HepG2 (cell line): ENCODE results near the gene POU3F1.
A peak's percentile ranks its signal among the peaks of the same experiment; 100 is the strongest.

ENCODE experiments used
- ATF7 ChIP-seq, 2 experiments: fragments of 450-650 bp in 1 of 2; sonication (generic) in 1 of 2; formaldehyde crosslinking in 1 of 2; IDR thresholded peaks; 2 replicates each; pipeline versions ENCODE4 v1.4.0 to v1.6.1; 2016 to 2020; ENCODE audit warnings: antibody characterized with exemption in 1 of 2, mild to moderate bottlenecking in 1 of 2, missing genetic modification reagents in 1 of 2
- BHLHE40 ChIP-seq: IDR thresholded peaks from 2 replicates; pipeline ENCODE4 v1.6.1; 2011; ENCODE audit warnings: low read length, improper control_type of control experiment
- CTCF ChIP-seq: sonication (generic); formaldehyde crosslinking; IDR thresholded peaks from 2 replicates; pipeline ENCODE4 v1.5.0; 2020; ENCODE audit warnings: mild to moderate bottlenecking, missing genetic modification reagents, moderate library complexity
- ISL2 ChIP-seq: sonication (generic); formaldehyde crosslinking; IDR thresholded peaks from 2 replicates; pipeline ENCODE4 v1.5.0; 2020; ENCODE audit warnings: missing genetic modification reagents
- MBD4 ChIP-seq: IDR thresholded peaks from 2 replicates; pipeline ENCODE4 v1.6.1; 2012; ENCODE audit warnings: low read length, inconsistent platforms, borderline replicate concordance
- NFIC ChIP-seq: IDR thresholded peaks from 2 replicates; pipeline ENCODE4 v1.6.1; 2012; ENCODE audit warnings: mild to moderate bottlenecking, low read length, inconsistent platforms
- RXRA ChIP-seq: sonication (generic); formaldehyde crosslinking; IDR thresholded peaks from 2 replicates; pipeline ENCODE4 v1.5.1; 2020; ENCODE audit warnings: missing genetic modification reagents
- SOX5 ChIP-seq: IDR thresholded peaks from 2 replicates; pipeline ENCODE4 v1.6.1; 2016; ENCODE audit warnings: borderline replicate concordance
- TCF7L2 ChIP-seq: IDR thresholded peaks from 2 replicates; pipeline ENCODE4 v1.6.1; 2011; ENCODE audit warnings: mild to moderate bottlenecking, low read depth, low read length, moderate library complexity
- U2AF1 ChIP-seq: fragments of 200-400 bp; formaldehyde crosslinking; optimal IDR thresholded peaks from 2 replicates; pipeline ENCODE3; 2017; ENCODE audit warnings: mild to moderate bottlenecking, low read depth, low read length
- ZSCAN20 ChIP-seq: sonication (generic); formaldehyde crosslinking; IDR thresholded peaks from 2 replicates; pipeline ENCODE4 v1.4.0; 2020; ENCODE audit warnings: missing genetic modification reagents, mild to moderate bottlenecking, borderline replicate concordance
- ZZZ3 ChIP-seq: sonication (generic); formaldehyde crosslinking; IDR thresholded peaks from 2 replicates; pipeline ENCODE4 v1.4.0; 2020; ENCODE audit warnings: missing genetic modification reagents, mild to moderate bottlenecking, borderline replicate concordance

DNA sequence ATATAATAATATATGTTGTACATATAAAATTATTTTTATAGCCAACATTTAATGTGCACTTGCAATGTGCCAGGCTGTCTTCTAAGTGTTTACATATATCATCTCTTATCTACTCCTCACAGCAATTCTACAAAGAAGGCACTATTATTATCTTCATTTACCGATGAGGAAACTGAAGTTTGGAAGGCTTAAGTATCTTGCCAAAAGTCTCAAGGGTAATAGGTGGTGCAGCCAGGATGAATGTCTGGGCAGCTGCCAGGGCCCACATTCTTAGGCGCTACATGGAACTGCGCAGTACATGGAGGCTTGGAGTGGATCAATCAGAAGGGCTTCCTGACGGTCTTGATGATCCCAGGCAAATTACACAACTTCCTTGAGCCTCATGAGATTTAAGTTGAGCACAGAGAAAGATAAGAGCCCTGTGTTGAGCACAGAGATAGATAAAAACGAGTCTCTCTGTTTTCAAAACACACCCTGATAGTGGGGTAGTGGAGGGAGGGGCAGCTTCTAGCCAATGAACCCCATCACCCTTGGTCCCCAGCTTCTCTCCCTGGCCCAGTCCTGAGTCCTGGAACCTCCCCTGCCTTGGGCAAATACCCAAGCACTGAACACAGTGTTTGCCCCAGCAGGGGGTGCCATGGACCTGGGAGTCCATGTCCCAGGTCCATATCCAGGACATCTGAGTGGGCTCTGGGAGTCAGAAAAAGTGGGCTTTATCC lies 9.2 kb downstream of the POU3F1 start:
- TF ChIP-seq CTCF (CRISPR knock-in tag), result peak; percentile 81
- no peak for TF ChIP-seq ZZZ3 (CRISPR knock-in tag)
- no peak for TF ChIP-seq TCF7L2
- no peak for TF ChIP-seq BHLHE40
- no peak for TF ChIP-seq RXRA (CRISPR knock-in tag)
- no peak for TF ChIP-seq ATF7 (IDR thresholded peaks at IDR 0.05)
- no peak for TF ChIP-seq ATF7 (CRISPR knock-in tag; IDR thresholded peaks at IDR 0.05)
- no peak for TF ChIP-seq MBD4
- TF ChIP-seq NFIC, result no peak
- TF ChIP-seq SOX5 (CRISPR knock-in tag), result no peak
- no peak for TF ChIP-seq U2AF1
- no peak for TF ChIP-seq ZSCAN20
- no peak for TF ChIP-seq ISL2 (CRISPR knock-in tag)
